ENCODE data around the gene FCGBP. TPM values are rescaled to one million over a fixed set of nuclear protein-coding genes. Genes with fewer than 3 reads are reported as not detected.

FCGBP gene
- total RNA-seq, 1 experiment from 2014 or later: 5.7 TPM

DNA sequence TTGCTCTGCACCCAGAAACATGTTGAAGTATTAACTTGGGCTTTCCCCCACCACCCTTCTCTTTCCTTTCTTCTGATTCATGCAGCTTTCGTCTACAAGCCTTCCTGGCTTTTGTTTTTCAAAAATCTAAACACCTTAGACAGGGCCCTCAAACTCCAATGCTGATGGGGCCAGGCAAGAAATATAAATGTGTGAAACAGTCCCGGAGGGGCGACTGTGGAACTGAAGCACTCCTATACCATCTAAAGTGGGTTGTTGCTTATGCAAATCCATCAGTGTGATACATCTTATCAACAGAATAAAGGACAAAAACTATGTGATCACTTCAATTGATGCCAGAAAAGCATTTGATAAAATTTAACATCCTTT is 6.1 kb downstream of the FCGBP start:
- ChIA-PET RAD21 (ENCODE audit: low non-redundant PET in 1 of 2, low total read pairs in 2 of 2, uncharacterized antibody in 2 of 2, unreplicated experiment in 2 of 2) (no interaction called here), POLR2A (no interaction called here), CTCF (no interaction called here)
- intact Hi-C loops (cut with micrococcal nuclease): no loop called here
- H4K20me1 ChIP-seq (ENCODE audit: insufficient read depth): no peaks in the 10 kb centered on the region
- no peak overlapping the region for H3K9ac ChIP-seq (ENCODE audit: low read length)
- no peaks in the 10 kb centered on the region for H3K27me3 ChIP-seq (ENCODE audit: insufficient read depth, low read length)
- H3K9me3 ChIP-seq (ENCODE audit: control insufficient read depth in 1 of 2, insufficient read depth in 1 of 2, low read depth in 1 of 2, low read length in 2 of 2): no peaks in the 10 kb centered on the region
- no peak overlapping the region for H3K27ac ChIP-seq (ENCODE audit: low read depth, low read length)
- TF ChIP-seq POLR2AphosphoS5 (IDR thresholded peaks at IDR 0.05; ENCODE audit: low read depth, low read length) (no peak), EZH2 (IDR thresholded peaks at IDR 0.05) (no peak), ELF1 (IDR thresholded peaks at IDR 0.05; ENCODE audit: borderline replicate concordance, low read depth) (no peak), POLR2A (IDR thresholded peaks at IDR 0.05; ENCODE audit: borderline replicate concordance, extremely low read depth, insufficient read depth, insufficient read length) (no peak), ZNF274 (IDR thresholded peaks at IDR 0.05; ENCODE audit: low read depth, low read length) (no peak), JUND (IDR thresholded peaks at IDR 0.05) (no peak), ATF3 (IDR thresholded peaks at IDR 0.05) (no peak), ZBTB33 (IDR thresholded peaks at IDR 0.05; ENCODE audit: extremely low read depth, insufficient replicate concordance, low read length) (no peak), TCF7L2 (IDR thresholded peaks at IDR 0.05; ENCODE audit: borderline replicate concordance, extremely low read depth, insufficient read depth, insufficient read length) (no peak), RAD21 (IDR thresholded peaks at IDR 0.05; ENCODE audit: low read depth) (no peak), CBX3 (IDR thresholded peaks at IDR 0.05; ENCODE audit: low read depth) (no peak), EGR1 (IDR thresholded peaks at IDR 0.05; ENCODE audit: low read depth) (no peak), YY1 (IDR thresholded peaks at IDR 0.05; ENCODE audit: extremely low read depth, insufficient replicate concordance, low read depth, low read length) (no peak), FOSL1 (IDR thresholded peaks at IDR 0.05; ENCODE audit: low read depth) (no peak), MAX (IDR thresholded peaks at IDR 0.05) (no peak), SIN3A (IDR thresholded peaks at IDR 0.05; ENCODE audit: low read depth) (no peak), EZH2phosphoT487 (IDR thresholded peaks at IDR 0.05; ENCODE audit: borderline replicate concordance) (no peak), SRF (IDR thresholded peaks at IDR 0.05; ENCODE audit: low read depth) (no peak), ZFX (IDR thresholded peaks at IDR 0.05) (no peak)
- H3K9me2 ChIP-seq (ENCODE audit: insufficient read depth): no peaks in the 10 kb centered on the region
- DNase-seq (ENCODE audit: low read depth, low spot score): no peak
- H2AFZ ChIP-seq (ENCODE audit: low read depth, low read length, poor library complexity, severe bottlenecking): no peak overlapping the region
- no peak for ATAC-seq
- BruUV-seq (replicated peaks): no TSS peak
- H3K36me3 ChIP-seq (ENCODE audit: control insufficient read depth in 1 of 2, insufficient read depth in 2 of 2, low read length in 2 of 2): no peaks in the 10 kb centered on the region
- H3K79me2 ChIP-seq (ENCODE audit: insufficient read depth, low read length): no peaks in the 10 kb centered on the region
- H3K4me1 ChIP-seq (ENCODE audit: control insufficient read depth in 1 of 2, insufficient read depth in 2 of 2, low read length in 2 of 2): no peaks in the 10 kb centered on the region
- H3K4me2 ChIP-seq (ENCODE audit: low read length): no peak overlapping the region
- H3K4me3 ChIP-seq (replicated peaks in 1 of 2; ENCODE audit: low read depth in 1 of 2, low read length in 2 of 2): no peak overlapping the region

Data from HCT116 (cell line).